ENCODE data around the gene HPS4. TPM values are rescaled to one million over a fixed set of nuclear protein-coding genes. Genes with fewer than 3 reads are reported as not detected.

HPS4 gene
- total RNA-seq, 1 experiment from 2014 or later: 35.4 TPM

DNA sequence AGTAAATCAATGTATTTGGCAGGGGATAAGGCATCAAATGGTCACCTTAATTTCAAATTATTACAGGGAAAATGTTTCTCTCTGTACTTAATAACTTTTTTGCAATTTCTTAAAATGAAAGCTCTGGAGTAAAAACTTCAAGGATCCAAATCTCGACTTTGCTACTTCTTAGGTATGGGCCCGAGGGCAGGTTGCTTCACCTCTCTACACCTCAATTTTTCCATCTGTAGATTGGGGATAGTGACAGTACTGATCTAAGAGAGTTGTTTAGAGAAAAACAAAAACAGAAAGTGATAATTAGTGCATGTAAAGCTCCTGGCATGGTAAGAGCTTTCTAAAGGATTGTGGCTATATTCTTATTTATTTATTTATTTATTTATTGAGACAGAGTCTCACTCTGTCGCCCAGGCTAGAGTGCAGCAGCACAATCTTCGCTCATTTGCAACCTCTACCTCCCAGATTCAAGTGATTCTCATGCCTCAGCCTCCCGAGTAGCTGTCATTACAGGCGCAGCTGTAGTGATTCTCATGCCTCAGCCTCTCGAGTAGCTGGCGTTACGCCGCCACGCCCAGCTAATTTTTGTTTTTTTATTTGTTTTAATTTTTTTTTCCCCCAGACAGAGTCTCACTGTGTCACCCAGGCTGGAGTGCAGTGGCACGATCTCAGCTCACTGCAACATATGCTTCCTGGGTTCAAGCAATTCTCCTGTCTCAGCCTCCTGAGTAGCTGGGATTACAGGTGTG is 31.0 kb upstream of the HPS4 start:
- Histone ChIP-seq H2AFZ (ENCODE audit: low read depth, low read length, poor library complexity, severe bottlenecking) (no peak overlapping the region), H3K9me2 (ENCODE audit: insufficient read depth) (no peaks in the 10 kb centered on the region), H3K4me2 (ENCODE audit: low read length) (no peak overlapping the region), H4K20me1 (ENCODE audit: insufficient read depth) (no peaks in the 10 kb centered on the region), H3K79me2 (ENCODE audit: insufficient read depth, low read length) (peaks cover 41% of the 10 kb centered on the region), H3K4me1 (ENCODE audit: control insufficient read depth in 1 of 2, insufficient read depth in 2 of 2, low read length in 2 of 2) (peaks cover 13 to 14% of the 10 kb centered on the region in 2 experiments; a peak in 3 of 4 replicates), H3K4me3 (replicated peaks in 1 of 2; ENCODE audit: low read depth in 1 of 2, low read length in 2 of 2) (no peak overlapping the region), H3K27ac (ENCODE audit: low read depth, low read length) (no peak overlapping the region), H3K27me3 (ENCODE audit: insufficient read depth, low read length) (no peaks in the 10 kb centered on the region), H3K9me3 (ENCODE audit: control insufficient read depth in 1 of 2, insufficient read depth in 1 of 2, low read depth in 1 of 2, low read length in 2 of 2) (no peaks in the 10 kb centered on the region), H3K36me3 (ENCODE audit: control insufficient read depth in 1 of 2, insufficient read depth in 2 of 2, low read length in 2 of 2) (peaks cover 0 to 4% of the 10 kb centered on the region in 2 experiments; a peak in 2 of 4 replicates), H3K9ac (ENCODE audit: low read length) (no peak overlapping the region)
- intact Hi-C loops (cut with micrococcal nuclease): no loop called here
- no TSS peak for BruUV-seq (replicated peaks)
- TF ChIP-seq SP1 (IDR thresholded peaks at IDR 0.05; ENCODE audit: low read depth) (no peak), CBX3 (IDR thresholded peaks at IDR 0.05; ENCODE audit: low read depth) (no peak), CEBPB (IDR thresholded peaks at IDR 0.05; ENCODE audit: low read depth) (no peak), ZFX (IDR thresholded peaks at IDR 0.05) (no peak), EZH2phosphoT487 (IDR thresholded peaks at IDR 0.05; ENCODE audit: borderline replicate concordance) (no peak), RAD21 (IDR thresholded peaks at IDR 0.05; ENCODE audit: low read depth) (no peak)
- ChIA-PET POLR2A (no interaction called here), RAD21 (ENCODE audit: low non-redundant PET in 1 of 2, low total read pairs in 2 of 2, uncharacterized antibody in 2 of 2, unreplicated experiment in 2 of 2) (no interaction called here), CTCF (no interaction called here)
- DNase-seq (ENCODE audit: low read depth, low spot score) (no peak), ATAC-seq (no peak)

DNA sequence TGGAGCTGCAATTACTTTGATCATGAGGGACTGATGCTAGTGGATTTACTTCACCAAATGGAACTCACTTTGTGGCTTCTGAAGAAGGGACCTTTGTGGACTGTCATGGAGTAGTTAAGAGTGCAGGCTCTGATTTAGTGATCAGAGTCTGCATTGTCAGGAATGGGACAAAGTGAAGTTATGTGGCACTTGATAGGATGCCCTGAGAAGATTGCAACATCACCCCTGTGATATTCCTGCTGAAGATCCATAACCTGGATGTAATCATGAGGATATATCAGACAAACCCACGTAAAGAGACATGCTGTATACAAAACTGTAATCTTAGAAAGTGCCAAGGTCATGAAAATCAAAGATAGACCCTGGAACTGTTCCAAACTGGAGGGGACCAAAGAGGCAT is 30.3 kb upstream of the HPS4 start:
- DNase-seq (ENCODE audit: low read depth, low spot score) (no peak), ATAC-seq (no peak)
- Histone ChIP-seq H3K4me2 (ENCODE audit: low read length) (peak overlapping the region; percentile 79), H2AFZ (ENCODE audit: low read depth, low read length, poor library complexity, severe bottlenecking) (no peak overlapping the region), H3K36me3 (ENCODE audit: control insufficient read depth in 1 of 2, insufficient read depth in 2 of 2, low read length in 2 of 2) (peaks cover 4 to 11% of the 10 kb centered on the region in 2 experiments; a peak in 3 of 4 replicates), H3K4me1 (ENCODE audit: control insufficient read depth in 1 of 2, insufficient read depth in 2 of 2, low read length in 2 of 2) (peaks cover 13 to 14% of the 10 kb centered on the region in 2 experiments; a peak in 3 of 4 replicates), H3K9ac (ENCODE audit: low read length) (peak overlapping the region; percentile 81; the same call in 1 of the 2 replicates), H3K9me3 (ENCODE audit: control insufficient read depth in 1 of 2, insufficient read depth in 1 of 2, low read depth in 1 of 2, low read length in 2 of 2) (no peaks in the 10 kb centered on the region), H3K27ac (ENCODE audit: low read depth, low read length) (no peak overlapping the region), H3K9me2 (ENCODE audit: insufficient read depth) (no peaks in the 10 kb centered on the region), H3K79me2 (ENCODE audit: insufficient read depth, low read length) (peaks cover 41% of the 10 kb centered on the region), H3K27me3 (ENCODE audit: insufficient read depth, low read length) (no peaks in the 10 kb centered on the region), H3K4me3 (replicated peaks in 1 of 2; ENCODE audit: low read depth in 1 of 2, low read length in 2 of 2) (peak overlapping the region in 1 of 2 experiments; percentile 94; a peak in 3 of 4 replicates), H4K20me1 (ENCODE audit: insufficient read depth) (no peaks in the 10 kb centered on the region)
- no TSS peak for BruUV-seq (replicated peaks)
- CTCF ChIA-PET: no interaction called here
- intact Hi-C loops (cut with micrococcal nuclease): no loop called here
- RAD21 ChIA-PET (ENCODE audit: low non-redundant PET in 1 of 2, low total read pairs in 2 of 2, uncharacterized antibody in 2 of 2, unreplicated experiment in 2 of 2): no interaction called here
- POLR2A ChIA-PET: no interaction called here
- no peak for TF ChIP-seq SP1 (IDR thresholded peaks at IDR 0.05; ENCODE audit: low read depth)
- no peak for TF ChIP-seq EZH2 (IDR thresholded peaks at IDR 0.05)
- no peak for TF ChIP-seq POLR2A (IDR thresholded peaks at IDR 0.05; ENCODE audit: borderline replicate concordance, extremely low read depth, insufficient read depth, insufficient read length)
- TF ChIP-seq, protein P1, sequence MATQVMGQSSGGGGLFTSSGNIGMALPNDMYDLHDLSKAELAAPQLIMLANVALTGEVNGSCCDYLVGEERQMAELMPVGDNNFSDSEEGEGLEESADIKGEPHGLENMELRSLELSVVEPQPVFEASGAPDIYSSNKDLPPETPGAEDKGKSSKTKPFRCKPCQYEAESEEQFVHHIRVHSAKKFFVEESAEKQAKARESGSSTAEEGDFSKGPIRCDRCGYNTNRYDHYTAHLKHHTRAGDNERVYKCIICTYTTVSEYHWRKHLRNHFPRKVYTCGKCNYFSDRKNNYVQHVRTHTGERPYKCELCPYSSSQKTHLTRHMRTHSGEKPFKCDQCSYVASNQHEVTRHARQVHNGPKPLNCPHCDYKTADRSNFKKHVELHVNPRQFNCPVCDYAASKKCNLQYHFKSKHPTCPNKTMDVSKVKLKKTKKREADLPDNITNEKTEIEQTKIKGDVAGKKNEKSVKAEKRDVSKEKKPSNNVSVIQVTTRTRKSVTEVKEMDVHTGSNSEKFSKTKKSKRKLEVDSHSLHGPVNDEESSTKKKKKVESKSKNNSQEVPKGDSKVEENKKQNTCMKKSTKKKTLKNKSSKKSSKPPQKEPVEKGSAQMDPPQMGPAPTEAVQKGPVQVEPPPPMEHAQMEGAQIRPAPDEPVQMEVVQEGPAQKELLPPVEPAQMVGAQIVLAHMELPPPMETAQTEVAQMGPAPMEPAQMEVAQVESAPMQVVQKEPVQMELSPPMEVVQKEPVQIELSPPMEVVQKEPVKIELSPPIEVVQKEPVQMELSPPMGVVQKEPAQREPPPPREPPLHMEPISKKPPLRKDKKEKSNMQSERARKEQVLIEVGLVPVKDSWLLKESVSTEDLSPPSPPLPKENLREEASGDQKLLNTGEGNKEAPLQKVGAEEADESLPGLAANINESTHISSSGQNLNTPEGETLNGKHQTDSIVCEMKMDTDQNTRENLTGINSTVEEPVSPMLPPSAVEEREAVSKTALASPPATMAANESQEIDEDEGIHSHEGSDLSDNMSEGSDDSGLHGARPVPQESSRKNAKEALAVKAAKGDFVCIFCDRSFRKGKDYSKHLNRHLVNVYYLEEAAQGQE (IDR thresholded peaks at IDR 0.05; ENCODE audit: low read depth): no peak
- TF ChIP-seq, protein P2, sequence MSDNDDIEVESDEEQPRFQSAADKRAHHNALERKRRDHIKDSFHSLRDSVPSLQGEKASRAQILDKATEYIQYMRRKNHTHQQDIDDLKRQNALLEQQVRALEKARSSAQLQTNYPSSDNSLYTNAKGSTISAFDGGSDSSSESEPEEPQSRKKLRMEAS (IDR thresholded peaks at IDR 0.05): no peak
- no peak for TF ChIP-seq CBX3 (IDR thresholded peaks at IDR 0.05; ENCODE audit: low read depth)
- no peak for TF ChIP-seq YY1 (IDR thresholded peaks at IDR 0.05; ENCODE audit: extremely low read depth, insufficient replicate concordance, low read depth, low read length)
- TF ChIP-seq ELF1 (IDR thresholded peaks at IDR 0.05; ENCODE audit: borderline replicate concordance, low read depth): no peak
- TF ChIP-seq SRF (IDR thresholded peaks at IDR 0.05; ENCODE audit: low read depth): no peak
- TF ChIP-seq POLR2AphosphoS5 (IDR thresholded peaks at IDR 0.05; ENCODE audit: low read depth, low read length): no peak
- no peak for TF ChIP-seq SIN3A (IDR thresholded peaks at IDR 0.05; ENCODE audit: low read depth)
- TF ChIP-seq, protein P3, sequence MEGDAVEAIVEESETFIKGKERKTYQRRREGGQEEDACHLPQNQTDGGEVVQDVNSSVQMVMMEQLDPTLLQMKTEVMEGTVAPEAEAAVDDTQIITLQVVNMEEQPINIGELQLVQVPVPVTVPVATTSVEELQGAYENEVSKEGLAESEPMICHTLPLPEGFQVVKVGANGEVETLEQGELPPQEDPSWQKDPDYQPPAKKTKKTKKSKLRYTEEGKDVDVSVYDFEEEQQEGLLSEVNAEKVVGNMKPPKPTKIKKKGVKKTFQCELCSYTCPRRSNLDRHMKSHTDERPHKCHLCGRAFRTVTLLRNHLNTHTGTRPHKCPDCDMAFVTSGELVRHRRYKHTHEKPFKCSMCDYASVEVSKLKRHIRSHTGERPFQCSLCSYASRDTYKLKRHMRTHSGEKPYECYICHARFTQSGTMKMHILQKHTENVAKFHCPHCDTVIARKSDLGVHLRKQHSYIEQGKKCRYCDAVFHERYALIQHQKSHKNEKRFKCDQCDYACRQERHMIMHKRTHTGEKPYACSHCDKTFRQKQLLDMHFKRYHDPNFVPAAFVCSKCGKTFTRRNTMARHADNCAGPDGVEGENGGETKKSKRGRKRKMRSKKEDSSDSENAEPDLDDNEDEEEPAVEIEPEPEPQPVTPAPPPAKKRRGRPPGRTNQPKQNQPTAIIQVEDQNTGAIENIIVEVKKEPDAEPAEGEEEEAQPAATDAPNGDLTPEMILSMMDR (IDR thresholded peaks at IDR 0.05 in 2 of 3, conservative IDR thresholded peaks at IDR 0.05 in 1 of 3; ENCODE audit: borderline replicate concordance in 1 of 3, insufficient read depth in 1 of 3, low read depth in 2 of 3, low read length in 2 of 3): no peak
